Measurements from ENCODE around the gene TRIP11. TPM values are rescaled to one million over a fixed set of nuclear protein-coding genes. Genes with fewer than 3 reads are reported as not detected.

Gene TRIP11
- total RNA-seq, 1 donor from 2014 or later = 59.5 TPM

- H3K27ac Mint-ChIP-seq = no peak overlapping the region
- H3K4me3 Mint-ChIP-seq = no peak overlapping the region
- intact Hi-C loops (cut with micrococcal nuclease) = no loop called here
- no peaks in the 10 kb centered on the region for H3K4me1 Mint-ChIP-seq
- ChIA-PET CTCF (no interaction called here), POLR2A (no interaction called here)
- H3K36me3 Mint-ChIP-seq (ENCODE audit: low read depth) = peaks cover 80% of the 10 kb centered on the region
- ATAC-seq (ENCODE audit: low read depth) = no peak
- H3K9me3 Mint-ChIP-seq = no peaks in the 10 kb centered on the region
- DNase-seq = no peak
- no peak for TF ChIP-seq CTCF (IDR thresholded peaks at IDR 0.05)
- no peaks in the 10 kb centered on the region for H3K27me3 Mint-ChIP-seq
These were observed 52.7 kb downstream of the TRIP11 start for GRCh38 chr14:91987192-91987591.

DNA sequence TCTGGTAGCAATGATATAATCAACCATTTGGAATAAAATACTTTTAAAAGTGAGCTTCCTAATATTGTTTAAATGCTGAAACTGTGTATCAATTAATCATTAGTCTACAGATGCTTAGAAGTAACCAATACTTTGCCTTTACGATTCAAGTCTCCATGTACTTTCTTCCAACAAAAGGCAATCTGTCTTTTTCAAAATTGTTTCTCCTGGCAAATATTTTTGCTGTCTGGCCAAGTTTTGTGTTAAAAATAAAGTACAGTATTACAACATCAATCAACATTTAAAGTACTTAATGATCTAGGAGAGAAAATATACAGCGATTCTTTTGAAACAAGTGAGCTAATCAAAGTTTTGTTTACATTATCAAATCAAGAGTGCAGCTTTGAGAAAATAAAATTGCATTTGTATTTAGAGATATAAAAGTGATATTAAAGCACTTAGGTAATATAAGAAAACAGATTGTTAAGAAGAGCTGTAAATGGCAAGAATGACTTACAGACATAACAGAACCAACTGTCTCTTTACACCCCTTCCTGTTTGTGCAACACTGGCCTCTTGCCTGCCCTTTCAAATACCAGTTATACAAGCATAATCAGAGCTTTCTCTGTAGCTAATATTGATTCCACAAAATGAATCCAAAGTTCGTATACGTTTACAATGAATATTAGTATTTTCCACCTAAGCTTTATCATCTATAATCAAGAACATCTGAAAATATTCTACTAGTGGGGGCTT, 54.2 kb downstream of the TRIP11 start:
- no peak overlapping the region for H3K27ac Mint-ChIP-seq
- intact Hi-C loops (cut with micrococcal nuclease) = no loop called here
- peaks cover 76% of the 10 kb centered on the region for H3K36me3 Mint-ChIP-seq (ENCODE audit: low read depth)
- no peak for TF ChIP-seq CTCF (IDR thresholded peaks at IDR 0.05)
- no peak overlapping the region for H3K4me3 Mint-ChIP-seq
- ATAC-seq (ENCODE audit: low read depth) (no peak), DNase-seq (no peak)
- CTCF ChIA-PET = interaction anchor here (2.9 kb wide), 1 partner anchor 11 kb away, joined by 14 read pairs; no protein-coding TSS in a partner anchor
- H3K4me1 Mint-ChIP-seq = no peaks in the 10 kb centered on the region
- no peaks in the 10 kb centered on the region for H3K9me3 Mint-ChIP-seq
- H3K27me3 Mint-ChIP-seq = no peaks in the 10 kb centered on the region
- POLR2A ChIA-PET = no interaction called here

DNA sequence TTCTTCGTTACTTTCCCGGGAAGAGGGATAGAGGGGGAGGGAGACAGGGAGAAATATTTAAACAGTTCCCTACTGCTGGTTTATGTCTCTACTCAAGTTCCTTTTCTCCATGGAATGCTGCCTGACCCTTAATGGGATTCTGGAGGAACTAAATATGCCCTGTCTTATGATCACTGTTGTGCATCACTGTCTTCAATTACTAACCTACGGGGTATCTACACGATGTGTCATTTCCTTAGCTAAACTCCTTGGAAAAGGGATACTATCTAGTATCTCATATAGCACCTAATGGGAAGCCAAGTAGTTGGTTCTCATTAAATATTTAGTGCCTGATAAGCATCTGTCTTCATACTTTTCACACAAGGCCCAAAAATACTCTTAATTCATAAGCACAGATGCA, 54.9 kb downstream of the TRIP11 start:
- Mint-ChIP-seq H3K4me1 (peaks cover 5% of the 10 kb centered on the region), H3K4me3 (no peak overlapping the region), H3K27ac (no peak overlapping the region), H3K9me3 (no peaks in the 10 kb centered on the region), H3K36me3 (ENCODE audit: low read depth) (peaks cover 80% of the 10 kb centered on the region), H3K27me3 (no peaks in the 10 kb centered on the region)
- no peak for TF ChIP-seq CTCF (IDR thresholded peaks at IDR 0.05)
- intact Hi-C loops (cut with micrococcal nuclease) = no loop called here
- ATAC-seq (ENCODE audit: low read depth) (no peak), DNase-seq (no peak)
- CTCF ChIA-PET = interaction anchor here (2.9 kb wide), 1 partner anchor 12 kb away, joined by 14 read pairs; no protein-coding TSS in a partner anchor
- POLR2A ChIA-PET = no interaction called here

- Mint-ChIP-seq H3K27me3 (no peaks in the 10 kb centered on the region), H3K9me3 (no peaks in the 10 kb centered on the region), H3K4me1 (peaks cover 6% of the 10 kb centered on the region), H3K36me3 (ENCODE audit: low read depth) (peaks cover 81% of the 10 kb centered on the region), H3K27ac (no peak overlapping the region), H3K4me3 (no peak overlapping the region)
- ATAC-seq (ENCODE audit: low read depth) (no peak), DNase-seq (no peak)
- TF ChIP-seq CTCF (IDR thresholded peaks at IDR 0.05) = no peak
- ChIA-PET CTCF (interaction anchor here (1.0 to 2.9 kb wide), 2 partner anchors 13 to 334 kb away, joined by 3 to 14 read pairs; no protein-coding TSS in a partner anchor), POLR2A (no interaction called here)
- intact Hi-C loops (cut with micrococcal nuclease) = no loop called here
These were observed 56.3 kb downstream of the TRIP11 start for GRCh38 chr14:91983588-91983987.

DNA sequence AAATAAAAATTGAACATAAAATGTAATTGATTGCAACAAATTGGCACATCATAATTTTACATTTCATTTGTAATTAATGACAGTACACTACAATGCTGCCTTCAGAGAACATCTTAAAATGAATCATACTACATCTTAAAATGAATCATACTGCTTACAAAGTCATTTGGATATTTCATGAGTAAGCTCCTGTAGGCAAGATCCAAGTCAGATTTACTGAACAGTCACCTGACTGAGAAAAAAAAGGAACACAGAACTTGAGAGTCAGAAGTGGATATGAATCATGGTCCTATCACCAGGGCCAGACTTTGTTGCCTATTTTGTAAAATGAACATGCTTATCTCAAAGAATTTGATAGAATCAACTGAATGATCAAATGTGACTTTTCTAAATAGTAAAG, 59.7 kb downstream of the TRIP11 start:
- CTCF ChIA-PET = no interaction called here
- peaks cover 69% of the 10 kb centered on the region for H3K36me3 Mint-ChIP-seq (ENCODE audit: low read depth)

More for the DNA sequence above, 59.7 kb downstream of the TRIP11 start:
- POLR2A ChIA-PET = no interaction called here
- Mint-ChIP-seq H3K4me1 (peaks cover 6% of the 10 kb centered on the region), H3K27me3 (no peaks in the 10 kb centered on the region), H3K27ac (peak overlapping the region; percentile 57), H3K9me3 (no peaks in the 10 kb centered on the region), H3K4me3 (no peak overlapping the region)
- ATAC-seq (ENCODE audit: low read depth) = peak; percentile 88
- DNase-seq = no peak
- no peak for TF ChIP-seq CTCF (IDR thresholded peaks at IDR 0.05)
- intact Hi-C loops (cut with micrococcal nuclease) = no loop called here

Data from activated B cell treated with CpG ODN at 0.5 μM for 24 hours (primary cell).